SH-SY5Y (cell line): ENCODE data around the gene C11orf42.

Experiments
- GATA2 ChIP-seq: IDR thresholded peaks from 2 replicates; pipeline ENCODE4 v1.6.1; 2011; ENCODE audit warnings: mild to moderate bottlenecking, low read depth, low read length
- GATA3 ChIP-seq: IDR thresholded peaks from 2 replicates; pipeline ENCODE4 v1.6.1; 2011; ENCODE audit warnings: low read depth, mild to moderate bottlenecking, low read length, moderate library complexity

- TF ChIP-seq GATA3, result no peak
- TF ChIP-seq GATA2, result no peak
These were observed 48.6 kb upstream of the C11orf42 start for GRCh38 chr11:6156628-6157359.
